ENCODE results near the gene SOCS7.

Gene SOCS7

DNA sequence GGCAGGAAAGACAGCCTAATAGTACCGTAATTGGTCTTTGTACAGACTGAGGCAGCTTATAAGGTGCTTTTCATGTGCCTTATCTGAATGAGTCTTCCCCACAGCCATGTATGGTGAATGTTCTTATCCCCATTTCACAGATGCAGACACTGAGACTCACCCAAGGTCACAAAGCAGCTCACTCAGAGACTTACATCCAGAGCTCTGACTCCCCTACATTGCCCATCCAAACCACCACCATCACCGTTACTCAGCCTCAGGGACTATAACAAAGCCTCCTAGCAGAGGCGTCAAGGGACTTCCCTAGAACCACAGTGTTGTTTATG, 7.3 kb upstream of the SOCS7 start:
- TF ChIP-seq, protein P1, sequence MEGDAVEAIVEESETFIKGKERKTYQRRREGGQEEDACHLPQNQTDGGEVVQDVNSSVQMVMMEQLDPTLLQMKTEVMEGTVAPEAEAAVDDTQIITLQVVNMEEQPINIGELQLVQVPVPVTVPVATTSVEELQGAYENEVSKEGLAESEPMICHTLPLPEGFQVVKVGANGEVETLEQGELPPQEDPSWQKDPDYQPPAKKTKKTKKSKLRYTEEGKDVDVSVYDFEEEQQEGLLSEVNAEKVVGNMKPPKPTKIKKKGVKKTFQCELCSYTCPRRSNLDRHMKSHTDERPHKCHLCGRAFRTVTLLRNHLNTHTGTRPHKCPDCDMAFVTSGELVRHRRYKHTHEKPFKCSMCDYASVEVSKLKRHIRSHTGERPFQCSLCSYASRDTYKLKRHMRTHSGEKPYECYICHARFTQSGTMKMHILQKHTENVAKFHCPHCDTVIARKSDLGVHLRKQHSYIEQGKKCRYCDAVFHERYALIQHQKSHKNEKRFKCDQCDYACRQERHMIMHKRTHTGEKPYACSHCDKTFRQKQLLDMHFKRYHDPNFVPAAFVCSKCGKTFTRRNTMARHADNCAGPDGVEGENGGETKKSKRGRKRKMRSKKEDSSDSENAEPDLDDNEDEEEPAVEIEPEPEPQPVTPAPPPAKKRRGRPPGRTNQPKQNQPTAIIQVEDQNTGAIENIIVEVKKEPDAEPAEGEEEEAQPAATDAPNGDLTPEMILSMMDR (IDR thresholded peaks at IDR 0.05) = no peak
- no peak for TF ChIP-seq ZFX (IDR thresholded peaks at IDR 0.05; ENCODE audit: borderline replicate concordance)

DNA sequence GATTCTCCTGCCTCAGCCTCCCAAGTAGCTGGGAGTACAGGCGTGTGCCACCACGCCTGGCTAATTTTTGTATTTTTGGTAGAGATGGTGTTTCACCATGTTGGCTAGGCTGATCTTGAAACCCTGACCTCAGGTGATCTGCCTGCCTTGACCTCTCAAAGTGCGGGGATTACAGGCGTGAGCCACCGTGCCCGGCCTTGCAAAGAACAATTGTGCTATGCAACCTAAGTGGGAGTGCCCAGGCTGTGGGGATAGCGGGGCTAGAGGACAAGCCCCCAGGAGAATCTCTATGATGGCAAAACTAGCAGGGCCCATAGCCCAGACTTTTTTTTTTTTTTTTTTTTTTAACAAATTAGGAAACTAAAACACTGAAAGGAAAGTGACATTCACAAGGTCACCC, 5.9 kb upstream of the SOCS7 start:
- no peak overlapping the region for H3K27ac ChIP-seq
- TF ChIP-seq, protein P1 (IDR thresholded peaks at IDR 0.05) = no peak
- TF ChIP-seq ZFX (IDR thresholded peaks at IDR 0.05; ENCODE audit: borderline replicate concordance) = no peak

More for the DNA sequence above, 7.3 kb upstream of the SOCS7 start:
- no peak overlapping the region for H3K27ac ChIP-seq

DNA sequence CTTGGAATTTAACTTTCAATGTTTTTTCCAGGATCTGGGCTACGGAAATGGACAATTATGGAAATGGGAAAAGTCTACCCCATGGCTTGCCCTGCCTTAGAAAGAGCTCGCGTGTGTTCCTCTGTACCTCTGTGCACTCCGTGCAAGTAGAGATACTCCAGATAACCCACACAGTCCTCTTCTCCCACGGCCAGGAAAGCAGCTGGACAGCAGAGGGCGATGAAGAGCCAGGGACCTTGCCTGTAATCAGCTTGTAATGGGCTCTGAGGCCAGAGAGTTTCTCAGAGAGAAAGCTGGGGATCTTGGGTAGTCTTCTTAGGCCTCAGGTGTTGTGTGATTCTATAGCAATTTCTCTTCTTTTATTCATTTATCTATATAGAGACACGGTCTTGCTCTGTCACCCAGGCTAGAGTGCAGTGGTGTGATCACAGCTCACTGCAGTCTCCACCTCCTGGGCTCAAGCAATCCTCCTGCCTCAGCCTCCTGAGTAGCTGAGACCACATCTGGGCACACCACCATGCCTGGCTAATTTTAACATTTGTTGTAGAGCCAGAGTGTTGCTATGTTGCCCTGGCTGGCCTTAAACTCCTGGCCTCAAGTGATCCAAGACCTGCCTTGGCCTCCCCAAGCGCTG, 2.4 kb upstream of the SOCS7 start:
- 0 out of 2 replicates have a peak overlapping the region, but pooled peaks have one; percentile 1 for H3K27ac ChIP-seq
- TF ChIP-seq ZFX (IDR thresholded peaks at IDR 0.05; ENCODE audit: borderline replicate concordance) = no peak
- TF ChIP-seq, protein P1 (IDR thresholded peaks at IDR 0.05) = peak; percentile 97

DNA sequence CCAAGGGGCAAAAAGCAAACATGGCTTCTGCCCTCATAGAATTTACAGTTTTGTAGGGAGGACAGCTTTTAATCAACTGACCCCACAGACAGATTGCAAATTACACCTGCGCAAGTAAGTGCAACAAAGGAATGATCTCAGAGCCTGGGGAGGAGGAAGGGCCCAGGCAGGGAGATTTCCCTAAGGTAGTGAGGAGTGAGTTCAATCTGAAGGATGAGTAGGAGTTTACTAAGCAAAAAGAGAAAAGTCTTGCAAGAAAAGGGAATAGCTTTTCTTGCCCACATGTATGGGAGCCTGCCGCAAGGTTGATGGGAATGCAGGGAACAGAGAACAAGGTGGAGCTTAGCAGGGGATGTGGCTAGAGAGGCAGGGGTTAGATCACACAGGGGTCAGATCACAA, 1.6 kb upstream of the SOCS7 start:
- TF ChIP-seq, protein P1 (IDR thresholded peaks at IDR 0.05) = no peak
- TF ChIP-seq ZFX (IDR thresholded peaks at IDR 0.05; ENCODE audit: borderline replicate concordance) = no peak
- H3K27ac ChIP-seq = 0 out of 2 replicates have a peak overlapping the region, but pooled peaks have one; percentile 1

DNA sequence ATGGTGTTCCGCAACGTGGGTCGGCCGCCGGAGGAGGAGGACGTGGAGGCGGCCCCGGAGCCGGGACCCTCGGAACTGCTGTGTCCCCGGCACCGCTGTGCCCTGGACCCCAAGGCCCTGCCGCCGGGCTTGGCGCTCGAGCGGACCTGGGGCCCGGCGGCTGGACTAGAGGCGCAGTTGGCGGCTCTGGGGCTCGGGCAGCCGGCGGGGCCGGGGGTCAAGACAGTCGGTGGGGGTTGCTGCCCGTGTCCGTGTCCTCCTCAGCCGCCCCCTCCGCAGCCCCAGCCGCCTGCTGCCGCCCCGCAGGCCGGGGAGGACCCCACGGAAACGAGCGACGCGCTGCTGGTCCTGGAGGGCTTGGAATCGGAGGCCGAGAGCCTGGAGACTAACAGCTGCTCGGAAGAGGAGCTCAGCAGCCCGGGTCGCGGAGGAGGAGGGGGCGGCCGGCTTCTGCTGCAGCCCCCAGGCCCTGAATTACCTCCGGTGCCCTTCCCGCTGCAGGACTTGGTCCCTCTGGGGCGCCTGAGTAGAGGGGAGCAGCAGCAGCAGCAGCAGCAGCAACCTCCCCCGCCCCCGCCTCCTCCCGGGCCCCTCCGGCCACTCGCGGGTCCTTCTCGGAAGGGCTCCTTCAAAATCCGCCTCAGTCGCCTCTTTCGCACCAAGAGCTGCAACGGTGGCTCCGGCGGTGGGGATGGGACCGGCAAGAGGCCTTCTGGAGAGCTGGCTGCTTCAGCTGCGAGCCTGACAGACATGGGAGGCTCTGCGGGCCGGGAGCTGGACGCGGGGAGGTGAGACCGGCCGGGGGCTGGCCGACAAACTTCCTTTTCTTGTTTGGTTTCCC, 821 bp downstream of the SOCS7 start:
- peak overlapping the region; percentile 73 for H3K27ac ChIP-seq
- no peak for TF ChIP-seq ZFX (IDR thresholded peaks at IDR 0.05; ENCODE audit: borderline replicate concordance)
- TF ChIP-seq, protein P1 (IDR thresholded peaks at IDR 0.05) = no peak

DNA sequence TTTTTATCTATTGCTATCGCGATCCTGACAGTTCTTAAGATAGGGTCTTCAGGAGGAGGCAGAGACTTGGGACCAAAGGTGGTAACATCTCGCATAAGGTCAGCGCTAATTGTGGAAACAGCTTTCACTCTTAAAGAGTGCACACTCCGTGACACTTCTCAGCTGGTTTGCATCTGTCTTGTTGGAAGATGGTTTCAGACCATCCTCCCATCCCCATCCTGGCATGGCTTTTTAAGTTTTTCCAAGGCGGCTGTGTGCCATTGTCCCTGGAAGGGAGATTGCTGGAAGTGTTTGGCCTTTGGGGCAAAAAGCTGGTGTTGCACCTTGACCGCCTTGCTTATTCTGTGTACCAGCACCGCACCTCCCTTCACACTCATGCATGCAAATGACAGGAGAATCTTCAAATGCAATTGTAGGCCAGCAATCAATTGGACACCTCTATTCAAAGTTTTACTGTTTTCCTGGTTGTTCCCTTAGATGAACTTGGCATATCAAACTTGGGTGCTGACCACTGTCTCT, 1.5 kb downstream of the SOCS7 start:
- H3K27ac ChIP-seq = no peak overlapping the region
- TF ChIP-seq, protein P1 (IDR thresholded peaks at IDR 0.05) = no peak
- TF ChIP-seq ZFX (IDR thresholded peaks at IDR 0.05; ENCODE audit: borderline replicate concordance) = no peak

DNA sequence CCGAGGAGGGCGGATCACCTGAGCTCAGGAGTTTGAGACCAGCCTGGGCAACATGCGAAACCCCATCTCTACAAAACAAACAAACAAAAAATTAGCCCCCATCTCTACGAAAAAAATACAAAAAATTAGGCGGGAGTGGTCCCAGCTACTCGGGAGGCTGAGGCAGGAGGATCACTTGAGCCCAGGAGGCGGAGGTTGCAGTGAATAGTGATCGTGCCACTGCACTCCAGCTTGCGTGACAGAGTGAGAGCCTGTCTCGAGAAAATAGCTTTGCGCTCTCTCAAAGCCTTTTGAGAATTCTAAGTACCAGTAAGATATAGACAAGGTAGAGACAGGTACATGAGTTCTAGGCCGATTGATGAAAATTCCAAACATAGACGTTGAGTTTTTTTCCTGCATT, 2.0 kb downstream of the SOCS7 start:
- TF ChIP-seq, protein P1 (IDR thresholded peaks at IDR 0.05) = no peak
- TF ChIP-seq ZFX (IDR thresholded peaks at IDR 0.05; ENCODE audit: borderline replicate concordance) = no peak
- no peak overlapping the region for H3K27ac ChIP-seq
